Mucosa of descending colon (tissue), 3 donors: ENCODE results near the gene RSBN1L. TPM values are rescaled to one million over a fixed set of nuclear protein-coding genes. Genes with fewer than 3 reads are reported as not detected.

ENCODE experiments used
- ATAC-seq: fragments of 200-7000 bp; cut with Tn5 transposase; one replicate; pipeline ENCODE4 v1.9.1; 2020; ENCODE audit warnings: mild to moderate bottlenecking, moderate library complexity
- DNase-seq, 3 donors: peaks; one replicate each; pipeline ENCODE4 v3.0.0-alpha.2; 2020
- H3K36me3 ChIP-seq: fragments of 200-600 bp; one replicate; pipeline ENCODE4 v1.8.0; 2021; ENCODE audit warnings: low read depth, mild to moderate bottlenecking
- H3K4me1 ChIP-seq: fragments of 200-600 bp; one replicate; pipeline ENCODE4 v1.8.0; 2021; ENCODE audit warnings: low read depth, mild to moderate bottlenecking
- H3K4me3 ChIP-seq: fragments of 200-600 bp; one replicate; pipeline ENCODE4 v1.8.0; 2021; ENCODE audit warnings: mild to moderate bottlenecking
- H3K9me3 ChIP-seq: fragments of 200-600 bp; one replicate; pipeline ENCODE4 v1.8.0; 2021; ENCODE audit warnings: mild to moderate bottlenecking
- CTCF ChIP-seq: fragments of 200-600 bp; IDR thresholded peaks from one replicate; pipeline ENCODE4 v1.8.0; 2022; ENCODE audit warnings: antibody characterized with exemption, mild to moderate bottlenecking
- intact Hi-C, 2 donors: fragments of 100-400 bp; cut with DNase I in 1 of 2; cut with micrococcal nuclease in 1 of 2; formaldehyde crosslinking; loops; one replicate each; pipeline versions ENCODE4 v1.11.0 to v1.11.1; 2022; cut with DNase I, micrococcal nuclease
- total RNA-seq, 3 donors: library from RNA; stranded (reverse); fragmentation: NEBNext Ultra II Directional in 2 of 3; extraction: Animal tissue kit (Norgen Biotek cat#: 25700) in 2 of 3; gene quantifications; one replicate each; pipeline versions ENCODE4 v1.2.1 to v1.2.4, GENCODE V29; 2021 to 2023
- donor health status: DM: no; HTN: no; CAD: no; lungs with moderate emphysema.
- donor health status: DM: no; HTN: no; CAD: no.
- donor health status: DM: no; HTN: yes; CAD: no.

The RSBN1L gene
- total RNA-seq, 3 donors from 2014 or later, result 19.1 to 31.5 (median 19.6) TPM

GRCh38 chr7:77753173-77753572 is 56.9 kb downstream of the RSBN1L start:
- intact Hi-C loops, result loop anchor here in 1 of 2 donors (10.0 kb wide), 1 partner anchor 98 kb away; no protein-coding TSS in a partner anchor
- no peak for TF ChIP-seq CTCF
- ATAC-seq, result no peak
- no peak for DNase-seq
- Histone ChIP-seq H3K36me3 (no peaks in the 10 kb centered on the region), H3K4me3 (no peak overlapping the region), H3K4me1 (no peaks in the 10 kb centered on the region), H3K9me3 (no peaks in the 10 kb centered on the region)

GRCh38 chr7:77757589-77757988 is 61.3 kb downstream of the RSBN1L start:
- Histone ChIP-seq H3K9me3 (no peaks in the 10 kb centered on the region), H3K4me3 (no peak overlapping the region), H3K4me1 (no peaks in the 10 kb centered on the region), H3K36me3 (no peaks in the 10 kb centered on the region)
- TF ChIP-seq CTCF, result no peak
- DNase-seq (no peak), ATAC-seq (peak; percentile 25)
- intact Hi-C loops, result loop anchor here (5.0 to 10.0 kb wide), 2 partner anchors 100 to 103 kb away; no protein-coding TSS in a partner anchor

GRCh38 chr7:77759294-77759889 is 63.1 kb downstream of the RSBN1L start:
- Histone ChIP-seq H3K36me3 (no peaks in the 10 kb centered on the region), H3K9me3 (no peaks in the 10 kb centered on the region), H3K4me3 (no peak overlapping the region), H3K4me1 (no peaks in the 10 kb centered on the region)
- TF ChIP-seq CTCF, result peak; percentile 51
- intact Hi-C loops, result loop anchor here (5.0 to 10.0 kb wide), 2 partner anchors 102 to 105 kb away; no protein-coding TSS in a partner anchor
- ATAC-seq, result peak; percentile 86
- DNase-seq, result peak in 1 of 3 donors; percentile 95

- Histone ChIP-seq H3K9me3 (no peaks in the 10 kb centered on the region), H3K36me3 (no peaks in the 10 kb centered on the region), H3K4me1 (peaks cover 5% of the 10 kb centered on the region), H3K4me3 (no peak overlapping the region)
- TF ChIP-seq CTCF, result no peak
- intact Hi-C loops, result no loop called here
- DNase-seq (no peak), ATAC-seq (no peak)
Observed at GRCh38 chr7:77760809-77761453, 64.7 kb downstream of the RSBN1L start.

GRCh38 chr7:77765481-77765880 is 69.2 kb downstream of the RSBN1L start:
- intact Hi-C loops, result no loop called here
- peaks cover 14% of the 10 kb centered on the region for H3K4me1 ChIP-seq
- H3K9me3 ChIP-seq, result no peaks in the 10 kb centered on the region
- no peaks in the 10 kb centered on the region for H3K36me3 ChIP-seq
- no peak for ATAC-seq
- DNase-seq, result no peak
- no peak for TF ChIP-seq CTCF
- no peak overlapping the region for H3K4me3 ChIP-seq
